GM21723 (cell line): ENCODE measurements around the gene AFTPH.

Experiments used
- ATAC-seq: cut with Tn5 transposase; IDR thresholded peaks from one replicate; pipeline ENCODE4 v1.9.1; 2021; ENCODE audit warnings: mild to moderate bottlenecking, moderate library complexity; ENCODE audit not compliant: unreplicated experiment

The AFTPH gene

GRCh38 chr2:64586883-64587481, 62.9 kb downstream of the AFTPH start:
- no peak for ATAC-seq

GRCh38 chr2:64587561-64587960, 63.4 kb downstream of the AFTPH start:
- no peak for ATAC-seq

GRCh38 chr2:64591188-64591587, 67.1 kb downstream of the AFTPH start:
- no peak for ATAC-seq

- ATAC-seq: no peak
These were observed 69.0 kb downstream of the AFTPH start for GRCh38 chr2:64593035-64593655.

- ATAC-seq: no peak
These were observed 70.3 kb downstream of the AFTPH start for GRCh38 chr2:64594226-64594989.

- no peak for ATAC-seq
These were observed 71.5 kb downstream of the AFTPH start for GRCh38 chr2:64595397-64596176.

- no peak for ATAC-seq
These were observed 74.1 kb downstream of the AFTPH start for GRCh38 chr2:64598226-64598625.

- ATAC-seq: no peak
These were observed 75.3 kb downstream of the AFTPH start for GRCh38 chr2:64599469-64599868.

GRCh38 chr2:64601034-64601754, 77.1 kb downstream of the AFTPH start:
- ATAC-seq: no peak

- ATAC-seq: no peak
These were observed 77.8 kb downstream of the AFTPH start for GRCh38 chr2:64601785-64602391.

GRCh38 chr2:64602436-64602835, 78.3 kb downstream of the AFTPH start:
- no peak for ATAC-seq

- ATAC-seq: no peak
These were observed 80.0 kb downstream of the AFTPH start for GRCh38 chr2:64604155-64604554.

GRCh38 chr2:64605026-64605471, 80.9 kb downstream of the AFTPH start:
- ATAC-seq: no peak

GRCh38 chr2:64605991-64606478, 81.9 kb downstream of the AFTPH start:
- no peak for ATAC-seq

GRCh38 chr2:64606479-64607363, 82.6 kb downstream of the AFTPH start:
- ATAC-seq: peak; percentile 87

- no peak for ATAC-seq
These were observed 83.5 kb downstream of the AFTPH start for GRCh38 chr2:64607381-64608304.

GRCh38 chr2:64608867-64609226, 84.7 kb downstream of the AFTPH start:
- ATAC-seq: peak; percentile 9
